ENCODE measurements around the gene GNLY. TPM values are rescaled to one million over a fixed set of nuclear protein-coding genes. Genes with fewer than 3 reads are reported as not detected.
A peak's percentile ranks its signal among the peaks of the same experiment; 100 is the strongest.

The GNLY gene
- total and polyA plus RNA-seq, 2 of the 4 experiments (the other 2 are of a cell fraction): not detected

DNA sequence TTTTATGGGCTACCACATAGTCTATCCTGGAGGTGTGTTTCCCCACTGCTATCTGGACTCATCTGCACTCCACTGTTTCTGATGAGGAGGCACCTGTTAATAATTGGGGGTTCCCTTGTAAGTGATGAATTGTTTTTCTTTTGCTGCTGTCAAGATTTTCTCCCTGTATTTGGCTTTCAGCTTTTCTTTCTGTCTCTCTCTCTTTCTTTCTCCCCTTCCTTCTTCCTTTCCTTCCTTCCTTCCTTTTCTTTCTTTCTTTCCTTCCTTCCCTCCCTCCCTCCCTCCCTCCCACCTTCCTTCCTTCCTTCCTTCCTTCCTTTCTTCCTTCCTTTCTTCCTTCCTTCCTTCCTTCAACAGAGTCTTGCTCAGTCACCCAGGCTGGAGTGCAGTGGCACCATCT, 9.2 kb downstream of the GNLY start:
- no peaks in the 10 kb centered on the region for H3K36me3 ChIP-seq (ENCODE audit: control insufficient read depth, insufficient read depth, low read length)
- no peaks in the 10 kb centered on the region for H3K79me1 ChIP-seq (ENCODE audit: low read depth in 1 of 2, low read length in 2 of 2)
- no peak overlapping the region for H3K56ac ChIP-seq (ENCODE audit: extremely low read depth, insufficient read depth, low read length)
- no TSS peak for BruUV-seq (replicated peaks)
- H3K9ac ChIP-seq (ENCODE audit: low read depth, low read length): no peak overlapping the region
- ATAC-seq (ENCODE audit: low read depth): no peak
- H3K23ac ChIP-seq (ENCODE audit: low read depth, low read length): no peak overlapping the region
- POLR2A ChIA-PET (ENCODE audit: unreplicated experiment): interaction anchor here (0.5 kb wide), 1 partner anchor 662 kb away, joined by 11 read pairs; no protein-coding TSS in a partner anchor
- dilution Hi-C loops (cut with HindIII; ENCODE audit: low sequenced_read_pairs, unreplicated experiment): no loop called here
- H3K9me3 ChIP-seq (ENCODE audit: control insufficient read depth, insufficient read depth, low read length): no peaks in the 10 kb centered on the region
- peak overlapping the region; percentile 86 for H2BK20ac ChIP-seq (ENCODE audit: low read depth, low read length)
- CTCF ChIA-PET: interaction anchor here (0.6 kb wide), 1 partner anchor 272 kb away, joined by 3 read pairs; no protein-coding TSS in a partner anchor
- no peak overlapping the region; the same call in 1 of the 2 replicates for H3K14ac ChIP-seq (replicated peaks; ENCODE audit: low read depth, low read length)
- intact Hi-C loops (cut with micrococcal nuclease): no loop called here
- H3K9me1 ChIP-seq (ENCODE audit: insufficient read depth, low read length): no peaks in the 10 kb centered on the region
- H2BK15ac ChIP-seq (ENCODE audit: low read depth, low read length): peak overlapping the region; percentile 88; the same call in 1 of the 3 replicates
- peak overlapping the region; percentile 79; the same call in 1 of the 2 replicates for H2BK120ac ChIP-seq (ENCODE audit: low read depth, low read length)
- no peak for DNase-seq
- no peaks in the 10 kb centered on the region for H3K27me3 ChIP-seq (ENCODE audit: control insufficient read depth, insufficient read depth, low read length)
- H3K27ac ChIP-seq (ENCODE audit: insufficient read depth, low read length): no peak overlapping the region
- H2AK5ac ChIP-seq (ENCODE audit: low read depth, low read length): peak overlapping the region; percentile 64; the same call in 1 of the 2 replicates
- H2AK9ac ChIP-seq (replicated peaks; ENCODE audit: low read depth, low read length, poor library complexity): no peak overlapping the region
- no peak overlapping the region for H2AFZ ChIP-seq (replicated peaks; ENCODE audit: low read length, poor library complexity)
- H3K4me2 ChIP-seq (ENCODE audit: low read depth, low read length): no peak overlapping the region
- H4K91ac ChIP-seq (ENCODE audit: insufficient read depth, low read depth, low read length): peak overlapping the region; percentile 70
- no peak overlapping the region for H3K4me3 ChIP-seq (ENCODE audit: insufficient read depth, low read depth, low read length)
- H3K4me1 ChIP-seq (ENCODE audit: control insufficient read depth, insufficient read depth, low read length): peaks cover 18% of the 10 kb centered on the region
- in situ Hi-C loops (cut with MboI; ENCODE audit: low sequenced_read_pairs): no loop called here
- H2BK5ac ChIP-seq (ENCODE audit: low read depth, low read length, poor library complexity, severe bottlenecking): no peak overlapping the region
- H4K20me1 ChIP-seq (ENCODE audit: insufficient read depth, low read length): peaks cover 2% of the 10 kb centered on the region; the same call in 1 of the 2 replicates
- no peak overlapping the region for H4K5ac ChIP-seq (ENCODE audit: low read depth, low read length)
- no peak overlapping the region for H4K8ac ChIP-seq (ENCODE audit: low read depth in 2 of 2, low read length in 2 of 2)
- no peak overlapping the region; the same call in 1 of the 2 replicates for H3K18ac ChIP-seq (ENCODE audit: low read depth, low read length)
- TF ChIP-seq RCOR1 (IDR thresholded peaks at IDR 0.05; ENCODE audit: insufficient replicate concordance, low read length) (no peak), FOS (IDR thresholded peaks at IDR 0.05; ENCODE audit: low read depth, low read length) (no peak), POLR2A (IDR thresholded peaks at IDR 0.05; ENCODE audit: low read depth, low read length) (no peak), RFX5 (IDR thresholded peaks at IDR 0.05; ENCODE audit: low read depth, low read length) (no peak), MAZ (IDR thresholded peaks at IDR 0.05; ENCODE audit: borderline replicate concordance, low read depth, low read length) (no peak), MAFK (IDR thresholded peaks at IDR 0.05; ENCODE audit: low read depth, low read length) (no peak), BHLHE40 (IDR thresholded peaks at IDR 0.05; ENCODE audit: low read depth, low read length) (no peak)
- TF ChIP-seq, protein P1, sequence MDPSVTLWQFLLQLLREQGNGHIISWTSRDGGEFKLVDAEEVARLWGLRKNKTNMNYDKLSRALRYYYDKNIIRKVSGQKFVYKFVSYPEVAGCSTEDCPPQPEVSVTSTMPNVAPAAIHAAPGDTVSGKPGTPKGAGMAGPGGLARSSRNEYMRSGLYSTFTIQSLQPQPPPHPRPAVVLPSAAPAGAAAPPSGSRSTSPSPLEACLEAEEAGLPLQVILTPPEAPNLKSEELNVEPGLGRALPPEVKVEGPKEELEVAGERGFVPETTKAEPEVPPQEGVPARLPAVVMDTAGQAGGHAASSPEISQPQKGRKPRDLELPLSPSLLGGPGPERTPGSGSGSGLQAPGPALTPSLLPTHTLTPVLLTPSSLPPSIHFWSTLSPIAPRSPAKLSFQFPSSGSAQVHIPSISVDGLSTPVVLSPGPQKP (IDR thresholded peaks at IDR 0.05; ENCODE audit: borderline replicate concordance, low read depth, low read length): no peak
- peak overlapping the region; percentile 72; the same call in 1 of the 2 replicates for H3K4ac ChIP-seq (ENCODE audit: low read depth, low read length)

All from IMR-90 (cell line).